HG02938 (cell line): ENCODE results near the gene IL17RA.
"Not testable (repeated sequence)": the region's sequence is repeated elsewhere in the genome, so short reads cannot be mapped to it uniquely, and the experiment has no call there.

Experiments
- ATAC-seq: cut with Tn5 transposase; IDR thresholded peaks from one replicate; pipeline ENCODE4 v1.9.1; 2021; ENCODE audit warnings: mild to moderate bottlenecking, moderate library complexity; ENCODE audit not compliant: unreplicated experiment

The IL17RA gene

GRCh38 chr22:17118342-17118741 lies 33.5 kb downstream of the IL17RA start:
- no peak for ATAC-seq

- no peak for ATAC-seq
Measured at GRCh38 chr22:17119481-17120202, 34.8 kb downstream of the IL17RA start.

- no peak for ATAC-seq
Measured at GRCh38 chr22:17120281-17120680, 35.5 kb downstream of the IL17RA start.

- no peak for ATAC-seq
Measured at GRCh38 chr22:17120711-17121232, 36.0 kb downstream of the IL17RA start.

- ATAC-seq: no peak
Measured at GRCh38 chr22:17121233-17122195, 36.7 kb downstream of the IL17RA start, which contains the start of gene TMEM121B. TSS of gene TMEM121B (minus strand) at chr22:17121360. CDS start at chr22:17121127, 233 bp downstream.

- ATAC-seq: no peak
Measured at GRCh38 chr22:17130199-17130598, 45.4 kb downstream of the IL17RA start.

GRCh38 chr22:17131686-17132085 lies 46.9 kb downstream of the IL17RA start:
- ATAC-seq: no peak

- no peak for ATAC-seq
Measured at GRCh38 chr22:17132112-17132511, 47.3 kb downstream of the IL17RA start.

GRCh38 chr22:17133137-17133536 lies 48.3 kb downstream of the IL17RA start:
- no peak for ATAC-seq

- ATAC-seq: no peak
Measured at GRCh38 chr22:17135153-17135760, 50.5 kb downstream of the IL17RA start.

GRCh38 chr22:17137170-17137569 lies 52.4 kb downstream of the IL17RA start:
- no peak for ATAC-seq

- ATAC-seq: no peak
Measured at GRCh38 chr22:17137861-17138425, 53.1 kb downstream of the IL17RA start.

- no peak for ATAC-seq
Measured at GRCh38 chr22:17138513-17138912, 53.7 kb downstream of the IL17RA start.

GRCh38 chr22:17140022-17140421 lies 55.2 kb downstream of the IL17RA start:
- no peak for ATAC-seq

- ATAC-seq: no peak
Measured at GRCh38 chr22:17140826-17141766, 56.3 kb downstream of the IL17RA start.

GRCh38 chr22:17143101-17143500 lies 58.3 kb downstream of the IL17RA start:
- no peak for ATAC-seq

GRCh38 chr22:17143826-17144225 lies 59.0 kb downstream of the IL17RA start:
- no peak for ATAC-seq

GRCh38 chr22:17145021-17145680 lies 60.4 kb downstream of the IL17RA start:
- ATAC-seq: no peak

GRCh38 chr22:17147458-17147857 lies 62.7 kb downstream of the IL17RA start:
- not testable (repeated sequence) for ATAC-seq
